ENCODE results near the gene KMT2C.

The KMT2C gene

GRCh38 chr7:152313831-152314604 lies 121.8 kb downstream of the KMT2C start (continued):
- no peak for TF ChIP-seq ZNF211 (tag by site-specific recombination; IDR thresholded peaks at IDR 0.05; ENCODE audit: low read depth)
- no peak for TF ChIP-seq ZNF621 (tag by site-specific recombination; IDR thresholded peaks at IDR 0.05)
- TF ChIP-seq ZNF777 (tag by site-specific recombination; IDR thresholded peaks at IDR 0.05; ENCODE audit: borderline replicate concordance): no peak
- TF ChIP-seq ZFP37 (tag by site-specific recombination; IDR thresholded peaks at IDR 0.05): no peak
- no peak for TF ChIP-seq ZNF624 (tag by site-specific recombination; IDR thresholded peaks at IDR 0.05)
- TF ChIP-seq ZNF274 (IDR thresholded peaks at IDR 0.05; ENCODE audit: low read length): no peak
- no peak for TF ChIP-seq ZNF274 (tag by site-specific recombination; IDR thresholded peaks at IDR 0.05; ENCODE audit: borderline replicate concordance)
- no peak for TF ChIP-seq ZNF555 (tag by site-specific recombination; conservative IDR thresholded peaks at IDR 0.05)
- TF ChIP-seq ZNF169 (tag by site-specific recombination; IDR thresholded peaks at IDR 0.05): no peak
- TF ChIP-seq ZNF580 (tag by site-specific recombination; IDR thresholded peaks at IDR 0.05): no peak
- TF ChIP-seq ZFP41 (tag by site-specific recombination; IDR thresholded peaks at IDR 0.05; ENCODE audit: borderline replicate concordance): no peak
- TF ChIP-seq ZNF416 (tag by site-specific recombination; IDR thresholded peaks at IDR 0.05): no peak
- no peak for TF ChIP-seq ZNF747 (tag by site-specific recombination; IDR thresholded peaks at IDR 0.05)
- TF ChIP-seq ZNF214 (tag by site-specific recombination; IDR thresholded peaks at IDR 0.05; ENCODE audit: borderline replicate concordance): no peak
- no peak for TF ChIP-seq ZNF776 (tag by site-specific recombination; IDR thresholded peaks at IDR 0.05; ENCODE audit: borderline replicate concordance)
- no peak for TF ChIP-seq EGR2 (tag by site-specific recombination; IDR thresholded peaks at IDR 0.05; ENCODE audit: low read depth)
- TF ChIP-seq ZNF16 (tag by site-specific recombination; IDR thresholded peaks at IDR 0.05; ENCODE audit: low read depth): no peak
- TF ChIP-seq ZNF248 (tag by site-specific recombination; IDR thresholded peaks at IDR 0.05): no peak
- no peak for TF ChIP-seq ZNF544 (tag by site-specific recombination; IDR thresholded peaks at IDR 0.05)
- TF ChIP-seq ZSCAN18 (tag by site-specific recombination; IDR thresholded peaks at IDR 0.05): no peak
- no peak for TF ChIP-seq ZNF426 (tag by site-specific recombination; IDR thresholded peaks at IDR 0.05)
- peak; percentile 62; the same call in 1 of the 2 replicates for TF ChIP-seq ZBTB17 (tag by site-specific recombination; IDR thresholded peaks at IDR 0.05)
- no peak for TF ChIP-seq KLF8 (tag by site-specific recombination; IDR thresholded peaks at IDR 0.05)
- no peak; the same call in none of the 2 replicates for TF ChIP-seq ZNF664 (tag by site-specific recombination; IDR thresholded peaks at IDR 0.05)
- TF ChIP-seq ZSCAN30 (tag by site-specific recombination; IDR thresholded peaks at IDR 0.05): no peak; the same call in 1 of the 2 replicates
- TF ChIP-seq ZNF529 (tag by site-specific recombination; IDR thresholded peaks at IDR 0.05; ENCODE audit: insufficient replicate concordance): no peak
- TF ChIP-seq ZBTB11 (tag by site-specific recombination; conservative IDR thresholded peaks at IDR 0.05; ENCODE audit: low read depth): no peak
- no peak for TF ChIP-seq ZNF48 (tag by site-specific recombination; IDR thresholded peaks at IDR 0.05)
- TF ChIP-seq ZSCAN5A (tag by site-specific recombination; IDR thresholded peaks at IDR 0.05): no peak
